A549 (cell line): Measurements from ENCODE around the gene MX2. TPM values are rescaled to one million over a fixed set of nuclear protein-coding genes. Genes with fewer than 3 reads are reported as not detected.

ENCODE experiments used
- ATAC-seq, 2 experiments: fragments of 200-7000 bp in 1 of 2; fragments of >200 bp in 1 of 2; cut with Nextera tagmentation in 1 of 2; cut with Tn5 transposase in 1 of 2; 3 replicates each; pipeline versions ENCODE4 v1.8.0 to v1.9.1; 2018 to 2020; ENCODE audit warnings: mild to moderate bottlenecking in 1 of 2, moderate library complexity in 1 of 2
- CTCF ChIA-PET: fragments of 300-600 bp; sonication (Branson Sonifier 250); formaldehyde crosslinking; extraction: SDS; loops from one replicate; lab custom pipeline; 2021; ENCODE audit warnings: antibody characterized with exemption, inconsistent platforms; lab: Yijun Ruan, JAX
- POLR2A ChIA-PET: fragments of 350-600 bp; formaldehyde crosslinking; extraction: SDS; loops from one replicate; lab custom pipeline; 2021; ENCODE audit warnings: antibody characterized with exemption, inconsistent platforms; lab: Yijun Ruan, JAX
- DNase-seq, 2 experiments: peaks; one replicate each; pipeline versions ENCODE4 v3.0.0 to v3.0.0-alpha.2; 2011 to 2016; ENCODE audit warnings: low read depth in 1 of 2, low spot score in 1 of 2
- FAIRE-seq: peaks from 2 replicates; lab custom pipeline; 2011; peaks lifted over from hg19 to GRCh38; lab: Jason Lieb, UNC
- H3K27ac ChIP-seq, 2 experiments: fragments of >200 bp; sonication (Bioruptor Twin); formaldehyde crosslinking; 3 replicates each; pipeline ENCODE4 v1.5.1; 2016 to 2017
- H3K4me1 ChIP-seq: fragments of >200 bp; sonication (Bioruptor Twin); formaldehyde crosslinking; 3 replicates; pipeline ENCODE4 v1.6.1; 2016
- H3K4me2 ChIP-seq: fragments of >200 bp; sonication (Bioruptor Twin); formaldehyde crosslinking; 3 replicates; pipeline ENCODE4 v1.6.1; 2016
- H3K4me3 ChIP-seq: fragments of >200 bp; sonication (Bioruptor Twin); formaldehyde crosslinking; 3 replicates; pipeline ENCODE4 v1.5.1; 2016
- H3K9me3 ChIP-seq: fragments of >200 bp; sonication (Bioruptor Twin); formaldehyde crosslinking; 3 replicates; pipeline ENCODE4 v1.6.1; 2016
- ATOH8 ChIP-seq: fragments of 250-450 bp; sonication (Bioruptor Pico); IDR thresholded peaks from 2 replicates; pipeline ENCODE4 v1.5.0; 2020; ENCODE audit warnings: low read depth, mild to moderate bottlenecking, moderate library complexity
- BHLHE40 ChIP-seq: IDR thresholded peaks from 2 replicates; pipeline ENCODE4 v1.6.1; 2012; ENCODE audit warnings: low read depth, low read length, inconsistent platforms
- CBX2 ChIP-seq: fragments of 200-600 bp; sonication (generic); IDR thresholded peaks from 2 replicates; pipeline ENCODE4 v1.6.1; 2016; ENCODE audit warnings: low read depth, mild to moderate bottlenecking, borderline replicate concordance
- CBX8 ChIP-seq: fragments of 200-600 bp; sonication (generic); IDR thresholded peaks from 2 replicates; pipeline ENCODE4 v1.6.1; 2016
- CTCF ChIP-seq: fragments of >200 bp; sonication (Bioruptor Twin); formaldehyde crosslinking; IDR thresholded peaks from 3 replicates; pipeline ENCODE4 v1.5.1; 2016
- FOXS1 ChIP-seq: fragments of 250-450 bp; sonication (Bioruptor Pico); IDR thresholded peaks from 2 replicates; pipeline ENCODE4 v1.5.0; 2020; ENCODE audit warnings: mild to moderate bottlenecking, moderate library complexity
- HDAC2 ChIP-seq: fragments of 200-600 bp; sonication (generic); IDR thresholded peaks from 2 replicates; pipeline ENCODE4 v1.6.1; 2016
- HOXB13 ChIP-seq: fragments of 250-450 bp; sonication (Bioruptor Pico); IDR thresholded peaks from 2 replicates; pipeline ENCODE4 v1.5.0; 2020; ENCODE audit warnings: low read depth, mild to moderate bottlenecking, moderate library complexity
- HOXB5 ChIP-seq: fragments of 250-450 bp; sonication (Bioruptor Pico); IDR thresholded peaks from 2 replicates; pipeline ENCODE4 v1.5.0; 2020; ENCODE audit warnings: mild to moderate bottlenecking, moderate library complexity
- JUNB ChIP-seq: fragments of >200 bp; sonication (Bioruptor Twin); formaldehyde crosslinking; IDR thresholded peaks from 2 replicates; pipeline ENCODE4 v1.6.1; 2016
- MYC ChIP-seq: IDR thresholded peaks from 2 replicates; pipeline ENCODE4 v1.6.1; 2012; ENCODE audit warnings: mild to moderate bottlenecking, inconsistent platforms, low read length, improper control_type of control experiment, borderline replicate concordance
- NPAS2 ChIP-seq: fragments of 250-450 bp; sonication (Bioruptor Pico); IDR thresholded peaks from 2 replicates; pipeline ENCODE4 v1.8.0; 2022; ENCODE audit warnings: mild to moderate bottlenecking, moderate library complexity, borderline replicate concordance
- NR3C1 ChIP-seq: fragments of >200 bp; sonication (Bioruptor Twin); formaldehyde crosslinking; IDR thresholded peaks from 3 replicates; pipeline ENCODE4 v1.6.1; 2017
- PBX3 ChIP-seq: IDR thresholded peaks from 2 replicates; pipeline ENCODE4 v1.6.1; 2012
- PHF8 ChIP-seq: fragments of 200-600 bp; sonication (generic); IDR thresholded peaks from 2 replicates; pipeline ENCODE4 v1.6.1; 2016; ENCODE audit warnings: low read depth, mild to moderate bottlenecking, antibody characterized with exemption, moderate library complexity, borderline replicate concordance
- RAD21 ChIP-seq, 2 experiments: fragments of >200 bp in 1 of 2; sonication (Bioruptor Twin) in 1 of 2; formaldehyde crosslinking in 1 of 2; IDR thresholded peaks in 1 of 2; conservative IDR thresholded peaks in 1 of 2; 2 replicates in 1 of 2; 3 replicates in 1 of 2; pipeline ENCODE4 v1.6.1; 2012 to 2018; ENCODE audit warnings: inconsistent platforms in 1 of 2
- RCOR1 ChIP-seq: fragments of 150-350 bp; IDR thresholded peaks from 2 replicates; pipeline ENCODE4 v1.6.1; 2014; ENCODE audit warnings: antibody characterized with exemption, low read length, low read depth
- RFX5 ChIP-seq: fragments of 450-650 bp; IDR thresholded peaks from 2 replicates; pipeline ENCODE4 v1.7.1; 2014; ENCODE audit warnings: antibody characterized with exemption, mild to moderate bottlenecking, moderate library complexity
- RNF2 ChIP-seq: fragments of 200-600 bp; sonication (generic); IDR thresholded peaks from 2 replicates; pipeline ENCODE4 v1.6.1; 2016; ENCODE audit warnings: low read depth, mild to moderate bottlenecking, antibody characterized with exemption, moderate library complexity, borderline replicate concordance
- SMC3 ChIP-seq: fragments of >200 bp; sonication (Bioruptor Twin); formaldehyde crosslinking; IDR thresholded peaks from 3 replicates; pipeline ENCODE4 v1.6.1; 2018; ENCODE audit warnings: inconsistent platforms
- SREBF2 ChIP-seq: fragments of 450-650 bp; IDR thresholded peaks from 2 replicates; pipeline ENCODE4 v1.6.1; 2014; ENCODE audit warnings: mild to moderate bottlenecking, moderate library complexity
- TFCP2L1 ChIP-seq: fragments of 250-450 bp; sonication (Bioruptor Pico); IDR thresholded peaks from 2 replicates; pipeline ENCODE4 v1.5.0; 2021; ENCODE audit warnings: mild to moderate bottlenecking
- ZC3H11A ChIP-seq: fragments of 450-650 bp; IDR thresholded peaks from 2 replicates; pipeline ENCODE4 v1.6.1; 2014; ENCODE audit warnings: antibody characterized with exemption, mild to moderate bottlenecking
- ZFP36 ChIP-seq: fragments of 450-650 bp; IDR thresholded peaks from 2 replicates; pipeline ENCODE4 v1.6.1; 2014; ENCODE audit warnings: borderline replicate concordance; ENCODE audit not compliant: partially characterized antibody
- WGBS: methylation state at CpG from one replicate; pipeline ENCODE4 v1.1.6; 2017; ENCODE audit errors: missing lambda C conversion rate; 5-methylcytosine and 5-hydroxymethylcytosine counted together
- polyA plus RNA-seq, 4 experiments: library from polyadenylated mRNA; depleted of rRNA in 3 of 4; stranded (reverse); fragments of >200 nt; fragmentation: RNase III in 1 of 4; extraction: RNeasy Plus Mini Kit Qiagen cat#74134 plus additional on column Dnase treatment in 1 of 4; gene quantifications; 2 replicates in 3 of 4; 3 replicates in 1 of 4; pipeline ENCODE4 v1.2.3, GENCODE V29; 2011 to 2017
- TF ChIP-seq, protein P1 (sequence below): IDR thresholded peaks from 2 replicates; pipeline ENCODE4 v1.6.1; 2012

The MX2 gene
- polyA plus RNA-seq, 2 of the 4 experiments (the other 2 are of a cell fraction), result not detected

DNA sequence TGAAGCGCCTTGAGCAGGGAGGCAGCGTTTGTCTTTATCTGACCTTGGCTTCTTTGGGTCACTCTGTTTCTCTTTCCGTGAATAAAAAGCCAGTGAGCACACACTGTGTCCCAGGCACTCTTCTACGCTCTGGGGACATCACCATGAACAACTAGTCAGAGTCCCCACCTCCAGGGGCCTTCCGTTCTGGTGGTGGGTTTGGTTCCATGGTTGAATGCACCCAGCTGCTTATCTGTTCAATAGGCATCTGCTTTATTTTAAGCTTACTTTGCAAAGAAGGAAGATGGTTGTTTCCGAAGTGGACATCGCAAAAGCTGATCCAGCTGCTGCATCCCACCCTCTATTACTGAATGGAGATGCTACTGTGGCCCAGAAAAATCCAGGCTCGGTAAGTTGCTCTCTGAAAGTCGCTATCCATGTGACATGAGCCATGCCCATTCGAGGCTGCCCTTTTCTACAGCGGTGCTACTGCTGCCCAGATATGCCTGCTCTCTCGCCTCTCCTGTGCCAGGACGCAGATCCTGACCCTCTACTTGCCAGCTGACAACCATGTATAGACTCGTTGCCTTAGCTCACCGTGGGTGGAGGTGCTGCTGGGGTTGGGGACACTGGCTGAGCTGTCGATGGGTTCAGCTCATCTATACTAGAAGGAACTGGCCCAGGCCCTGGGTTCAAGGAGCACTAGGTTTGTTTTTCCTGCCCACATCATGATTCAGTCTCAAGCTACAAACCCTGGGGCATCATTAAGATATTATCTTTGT lies 70.1 kb downstream of the MX2 start:
- ATAC-seq (no peak), FAIRE-seq (no peak), DNase-seq (no peak)
- Histone ChIP-seq H3K9me3 (no peaks in the 10 kb centered on the region), H3K4me2 (no peak overlapping the region), H3K4me3 (no peak overlapping the region), H3K4me1 (no peaks in the 10 kb centered on the region), H3K27ac (no peak overlapping the region)
- 54% methylated on average over 14 of the region's 16 CpGs for WGBS
- CTCF ChIA-PET, result interaction anchor here (0.6 kb wide), 1 partner anchor 114 kb away, joined by 3 read pairs; no protein-coding TSS in a partner anchor
- no peak for TF ChIP-seq NR3C1
- TF ChIP-seq MYC, result no peak
- TF ChIP-seq RAD21 (conservative IDR thresholded peaks at IDR 0.05 in 1 of 2, IDR thresholded peaks at IDR 0.05 in 1 of 2), result no peak
- no peak for TF ChIP-seq HOXB5
- TF ChIP-seq TFCP2L1 (CRISPR knock-in tag), result no peak
- no peak for TF ChIP-seq PHF8
- no peak for TF ChIP-seq FOXS1
- TF ChIP-seq RCOR1, result no peak
- POLR2A ChIA-PET, result interaction anchor here (0.6 kb wide), 1 partner anchor 12 kb away, joined by 3 read pairs; no protein-coding TSS in a partner anchor

GRCh38 chr21:41432562-41433460 lies 71.0 kb downstream of the MX2 start:
- FAIRE-seq (no peak), ATAC-seq (no peak), DNase-seq (no peak)
- TF ChIP-seq SMC3 (no peak), MYC (no peak), NPAS2 (CRISPR knock-in tag) (no peak), CBX8 (no peak), PBX3 (no peak), JUNB (no peak), RFX5 (no peak), ATOH8 (CRISPR knock-in tag) (no peak), RAD21 (conservative IDR thresholded peaks at IDR 0.05 in 1 of 2, IDR thresholded peaks at IDR 0.05 in 1 of 2) (no peak), BHLHE40 (no peak), FOXS1 (no peak), NR3C1 (no peak)
- TF ChIP-seq, protein P1, sequence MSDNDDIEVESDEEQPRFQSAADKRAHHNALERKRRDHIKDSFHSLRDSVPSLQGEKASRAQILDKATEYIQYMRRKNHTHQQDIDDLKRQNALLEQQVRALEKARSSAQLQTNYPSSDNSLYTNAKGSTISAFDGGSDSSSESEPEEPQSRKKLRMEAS, result no peak
- 64% methylated on average over 10 of the region's 10 CpGs for WGBS
- Histone ChIP-seq H3K4me1 (no peaks in the 10 kb centered on the region), H3K4me3 (no peak overlapping the region), H3K4me2 (no peak overlapping the region), H3K27ac (no peak overlapping the region), H3K9me3 (no peaks in the 10 kb centered on the region)
- ChIA-PET POLR2A (no interaction called here), CTCF (no interaction called here)

DNA sequence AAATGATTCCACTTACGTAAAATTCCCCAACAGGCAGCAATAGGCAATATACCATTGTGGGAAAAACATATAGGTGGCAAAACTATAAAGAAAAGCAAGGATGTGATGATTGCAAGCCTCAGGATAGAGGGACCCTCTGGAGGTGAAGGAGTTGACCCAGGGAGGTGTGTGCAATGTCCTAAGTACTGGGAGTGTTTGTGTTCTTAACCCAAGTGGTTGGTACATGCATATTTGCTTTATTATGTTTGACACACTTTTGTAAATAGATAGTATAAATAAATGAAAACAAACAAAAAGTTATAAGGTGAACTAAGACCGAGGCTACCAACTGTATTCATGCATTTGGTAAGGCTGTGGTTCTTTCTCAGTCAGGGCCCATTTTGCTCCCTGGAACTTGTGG lies 71.7 kb downstream of the MX2 start:
- Histone ChIP-seq H3K4me3 (no peak overlapping the region), H3K9me3 (no peaks in the 10 kb centered on the region), H3K4me1 (no peaks in the 10 kb centered on the region), H3K27ac (no peak overlapping the region), H3K4me2 (no peak overlapping the region)
- FAIRE-seq (no peak), ATAC-seq (no peak), DNase-seq (no peak)
- 50% methylated on average over 2 of the region's 2 CpGs for WGBS
- ChIA-PET POLR2A (no interaction called here), CTCF (no interaction called here)
- TF ChIP-seq MYC (no peak), ZFP36 (no peak), SREBF2 (no peak), CBX8 (no peak), ZC3H11A (no peak), FOXS1 (no peak), HDAC2 (no peak), HOXB13 (CRISPR knock-in tag) (no peak), CBX2 (no peak), CTCF (no peak), RNF2 (no peak), RFX5 (no peak), BHLHE40 (no peak)
